ENCODE results near the gene KIZ.

The KIZ gene

GRCh38 chr20:21280522-21281016, 154.7 kb downstream of the KIZ start:
- ATAC-seq (ENCODE audit: low read depth) (no peak), DNase-seq (ENCODE audit: low spot score) (no peak)
- H3K27ac ChIP-seq (ENCODE audit: poor library complexity, severe bottlenecking): no peak overlapping the region
- H3K4me3 ChIP-seq (ENCODE audit: severe bottlenecking): no peak overlapping the region
- no peaks in the 10 kb centered on the region for H3K36me3 ChIP-seq (ENCODE audit: low read depth)
- no peaks in the 10 kb centered on the region for H3K4me1 ChIP-seq (ENCODE audit: insufficient read depth, poor library complexity, severe bottlenecking)
- no peak for TF ChIP-seq CTCF (IDR thresholded peaks at IDR 0.05; ENCODE audit: poor library complexity, severe bottlenecking)
- no peaks in the 10 kb centered on the region for H3K27me3 ChIP-seq (ENCODE audit: insufficient read depth, poor library complexity, severe bottlenecking)
- H3K9me3 ChIP-seq (ENCODE audit: severe bottlenecking): no peaks in the 10 kb centered on the region

GRCh38 chr20:21286775-21287174, 160.9 kb downstream of the KIZ start:
- no peak for ATAC-seq (ENCODE audit: low read depth)
- H3K36me3 ChIP-seq (ENCODE audit: low read depth): no peaks in the 10 kb centered on the region
- H3K27ac ChIP-seq (ENCODE audit: poor library complexity, severe bottlenecking): no peak overlapping the region

GRCh38 chr20:21288587-21289370, 162.9 kb downstream of the KIZ start:
- Histone ChIP-seq H3K36me3 (ENCODE audit: low read depth) (no peaks in the 10 kb centered on the region), H3K9me3 (ENCODE audit: severe bottlenecking) (no peaks in the 10 kb centered on the region), H3K4me1 (ENCODE audit: insufficient read depth, poor library complexity, severe bottlenecking) (no peaks in the 10 kb centered on the region), H3K27ac (ENCODE audit: poor library complexity, severe bottlenecking) (no peak overlapping the region), H3K4me3 (ENCODE audit: severe bottlenecking) (no peak overlapping the region), H3K27me3 (ENCODE audit: insufficient read depth, poor library complexity, severe bottlenecking) (no peaks in the 10 kb centered on the region)
- ATAC-seq (ENCODE audit: low read depth) (no peak), DNase-seq (ENCODE audit: low spot score) (no peak)
- no peak for TF ChIP-seq CTCF (IDR thresholded peaks at IDR 0.05; ENCODE audit: poor library complexity, severe bottlenecking)

More at GRCh38 chr20:21286775-21287174, 160.9 kb downstream of the KIZ start:
- Histone ChIP-seq H3K4me3 (ENCODE audit: severe bottlenecking) (no peak overlapping the region), H3K9me3 (ENCODE audit: severe bottlenecking) (no peaks in the 10 kb centered on the region), H3K4me1 (ENCODE audit: insufficient read depth, poor library complexity, severe bottlenecking) (no peaks in the 10 kb centered on the region), H3K27me3 (ENCODE audit: insufficient read depth, poor library complexity, severe bottlenecking) (no peaks in the 10 kb centered on the region)
- TF ChIP-seq CTCF (IDR thresholded peaks at IDR 0.05; ENCODE audit: poor library complexity, severe bottlenecking): no peak
- DNase-seq (ENCODE audit: low spot score): no peak

- Histone ChIP-seq H3K4me1 (ENCODE audit: insufficient read depth, poor library complexity, severe bottlenecking) (no peaks in the 10 kb centered on the region), H3K27me3 (ENCODE audit: insufficient read depth, poor library complexity, severe bottlenecking) (no peaks in the 10 kb centered on the region), H3K4me3 (ENCODE audit: severe bottlenecking) (no peak overlapping the region), H3K36me3 (ENCODE audit: low read depth) (no peaks in the 10 kb centered on the region), H3K9me3 (ENCODE audit: severe bottlenecking) (no peaks in the 10 kb centered on the region), H3K27ac (ENCODE audit: poor library complexity, severe bottlenecking) (no peak overlapping the region)
- no peak for TF ChIP-seq CTCF (IDR thresholded peaks at IDR 0.05; ENCODE audit: poor library complexity, severe bottlenecking)
- no peak for DNase-seq (ENCODE audit: low spot score)
- ATAC-seq (ENCODE audit: low read depth): no peak
These were observed 163.8 kb downstream of the KIZ start for GRCh38 chr20:21289651-21290050.

- no peaks in the 10 kb centered on the region for H3K4me1 ChIP-seq (ENCODE audit: insufficient read depth, poor library complexity, severe bottlenecking)
- H3K27ac ChIP-seq (ENCODE audit: poor library complexity, severe bottlenecking): no peak overlapping the region
- no peaks in the 10 kb centered on the region for H3K27me3 ChIP-seq (ENCODE audit: insufficient read depth, poor library complexity, severe bottlenecking)
- H3K4me3 ChIP-seq (ENCODE audit: severe bottlenecking): no peak overlapping the region
- H3K9me3 ChIP-seq (ENCODE audit: severe bottlenecking): no peaks in the 10 kb centered on the region
- H3K36me3 ChIP-seq (ENCODE audit: low read depth): no peaks in the 10 kb centered on the region
- no peak for DNase-seq (ENCODE audit: low spot score)
- no peak; the same call in 2 of the 3 replicates for ATAC-seq (ENCODE audit: low read depth)
- TF ChIP-seq CTCF (IDR thresholded peaks at IDR 0.05; ENCODE audit: poor library complexity, severe bottlenecking): no peak
These were observed 165.1 kb downstream of the KIZ start for GRCh38 chr20:21291026-21291425.

Data from RWPE2 (cell line).